Measurements from ENCODE around the gene GDA.

- TF ChIP-seq CTCF (IDR thresholded peaks at IDR 0.05), result no peak
- no peak for TF ChIP-seq POLR2A (IDR thresholded peaks at IDR 0.05)
These were observed 50.0 kb downstream of the GDA start for GRCh38 chr9:72199238-72199637.
